HAP-1 (cell line): ENCODE measurements around the gene KDELR3.

Experiments
- DNase-seq, 2 experiments: peaks; one replicate each; pipeline ENCODE4 v3.0.0-alpha.2; 2016 to 2020; ENCODE audit warnings: low spot score in 2 of 2
- H3K27me3 ChIP-seq: fragments of 250-450 bp; sonication (Bioruptor Pico); 2 replicates; pipeline ENCODE4 v1.5.1; 2020; ENCODE audit warnings: low read depth, mild to moderate bottlenecking, moderate library complexity
- H3K36me3 ChIP-seq: fragments of 250-450 bp; sonication (Bioruptor Pico); replicated peaks from 2 replicates; pipeline ENCODE4 v1.5.1; 2020; ENCODE audit warnings: mild to moderate bottlenecking
- H3K4me1 ChIP-seq: fragments of 250-450 bp; sonication (Bioruptor Pico); 2 replicates; pipeline ENCODE4 v1.5.1; 2020; ENCODE audit warnings: mild to moderate bottlenecking
- H3K4me3 ChIP-seq: fragments of 250-450 bp; sonication (Bioruptor Pico); 2 replicates; pipeline ENCODE4 v1.5.1; 2020; ENCODE audit warnings: mild to moderate bottlenecking, moderate library complexity
- H3K9me3 ChIP-seq: fragments of 250-450 bp; sonication (Bioruptor Pico); 2 replicates; pipeline ENCODE4 v1.5.1; 2020; ENCODE audit warnings: mild to moderate bottlenecking, moderate library complexity
- in situ Hi-C: fragments of 300-500 bp; cut with MboI; formaldehyde crosslinking; loops from 3 replicates; pipeline ENCODE4 v1.14.3; 2020; ENCODE audit warnings: low sequenced_read_pairs, inconsistent platforms, mixed read lengths

Gene KDELR3

GRCh38 chr22:38456272-38456835 lies 11.5 kb upstream of the KDELR3 start:
- DNase-seq: no peak
- Histone ChIP-seq H3K27me3 (no peaks in the 10 kb centered on the region), H3K4me3 (peak overlapping the region; percentile 39), H3K36me3 (no peaks in the 10 kb centered on the region), H3K4me1 (peaks cover 6% of the 10 kb centered on the region), H3K9me3 (no peaks in the 10 kb centered on the region)
- in situ Hi-C loops: no loop called here

DNA sequence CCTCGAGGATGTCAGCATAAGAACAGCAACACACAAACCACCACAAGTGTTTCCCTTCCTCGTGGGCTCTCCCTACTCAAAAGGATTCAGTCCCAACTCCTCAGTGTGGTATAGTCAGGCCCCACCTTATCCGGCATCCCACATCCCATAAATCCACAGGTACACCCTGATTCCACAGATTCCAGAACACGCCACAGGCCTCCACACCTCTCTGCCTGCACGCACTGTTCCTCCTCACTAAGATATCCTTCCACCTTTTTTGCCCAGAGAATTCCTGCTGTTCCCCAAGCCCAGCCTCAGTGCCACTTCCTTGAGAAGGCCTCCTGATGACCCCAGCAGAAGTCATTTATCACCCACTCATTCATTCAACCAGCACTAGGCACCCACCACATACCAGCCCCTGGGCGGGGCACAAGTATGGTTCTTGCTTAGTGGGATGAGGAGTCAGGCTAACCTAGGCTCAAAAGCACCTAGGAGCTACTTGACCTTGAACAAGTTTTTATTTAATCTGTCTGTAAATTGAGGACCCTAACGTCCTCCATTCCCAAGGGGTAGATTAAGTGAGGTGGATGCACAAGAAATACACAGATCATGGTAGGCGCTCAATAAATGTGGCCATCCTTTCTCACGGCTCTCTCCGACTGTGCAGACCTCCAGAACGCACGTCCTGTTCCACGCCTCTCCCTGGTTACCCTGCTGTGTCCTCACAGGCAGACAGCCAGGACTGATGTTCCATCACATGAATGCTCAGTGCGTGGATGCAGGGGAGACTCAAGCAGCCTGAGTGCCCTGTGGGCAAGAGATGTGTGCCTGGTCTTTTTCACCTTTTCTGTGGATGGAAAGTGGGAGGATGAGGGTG lies 10.8 kb upstream of the KDELR3 start:
- no peaks in the 10 kb centered on the region for H3K27me3 ChIP-seq
- H3K36me3 ChIP-seq: no peaks in the 10 kb centered on the region
- no peak overlapping the region for H3K4me3 ChIP-seq
- H3K4me1 ChIP-seq: peaks cover 10% of the 10 kb centered on the region
- in situ Hi-C loops: no loop called here
- no peaks in the 10 kb centered on the region for H3K9me3 ChIP-seq
- DNase-seq: no peak

GRCh38 chr22:38460426-38460840 lies 7.5 kb upstream of the KDELR3 start:
- Histone ChIP-seq H3K4me1 (peaks cover 12% of the 10 kb centered on the region), H3K27me3 (no peaks in the 10 kb centered on the region), H3K4me3 (no peak overlapping the region), H3K9me3 (no peaks in the 10 kb centered on the region), H3K36me3 (no peaks in the 10 kb centered on the region)
- no peak for DNase-seq
- in situ Hi-C loops: loop anchor here (10.0 kb wide), 1 partner anchor 56 kb away; no protein-coding TSS in a partner anchor

DNA sequence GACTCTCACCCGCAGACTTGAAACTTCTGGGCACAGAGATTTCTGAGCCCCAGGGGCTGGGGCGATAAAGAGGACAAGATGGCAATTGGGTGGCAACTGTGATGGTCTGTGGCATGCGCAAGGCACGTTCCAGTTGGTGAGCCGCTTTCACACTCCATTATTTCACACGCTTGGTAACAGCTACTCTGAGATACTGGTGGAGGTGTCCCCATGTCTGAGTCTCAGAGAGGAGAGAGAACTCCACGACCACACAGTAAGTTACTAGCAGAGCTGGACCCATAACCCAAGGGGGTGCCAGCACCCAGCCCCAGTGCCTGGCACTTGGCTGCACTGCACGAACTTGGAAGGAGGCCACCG lies 6.9 kb upstream of the KDELR3 start:
- no peaks in the 10 kb centered on the region for H3K27me3 ChIP-seq
- peak overlapping the region; percentile 11 for H3K4me3 ChIP-seq
- no peak for DNase-seq
- H3K4me1 ChIP-seq: peaks cover 12% of the 10 kb centered on the region
- H3K9me3 ChIP-seq: no peaks in the 10 kb centered on the region
- no peaks in the 10 kb centered on the region for H3K36me3 ChIP-seq
- in situ Hi-C loops: loop anchor here (10.0 kb wide), 1 partner anchor 56 kb away; no protein-coding TSS in a partner anchor

GRCh38 chr22:38461414-38462081 lies 6.3 kb upstream of the KDELR3 start:
- in situ Hi-C loops: loop anchor here (10.0 kb wide), 1 partner anchor 57 kb away; no protein-coding TSS in a partner anchor
- H3K27me3 ChIP-seq: no peaks in the 10 kb centered on the region
- no peaks in the 10 kb centered on the region for H3K9me3 ChIP-seq
- peak overlapping the region; percentile 11 for H3K4me3 ChIP-seq
- peaks cover 12% of the 10 kb centered on the region for H3K4me1 ChIP-seq
- peak; percentile 81 to 96 for DNase-seq
- no peaks in the 10 kb centered on the region for H3K36me3 ChIP-seq

DNA sequence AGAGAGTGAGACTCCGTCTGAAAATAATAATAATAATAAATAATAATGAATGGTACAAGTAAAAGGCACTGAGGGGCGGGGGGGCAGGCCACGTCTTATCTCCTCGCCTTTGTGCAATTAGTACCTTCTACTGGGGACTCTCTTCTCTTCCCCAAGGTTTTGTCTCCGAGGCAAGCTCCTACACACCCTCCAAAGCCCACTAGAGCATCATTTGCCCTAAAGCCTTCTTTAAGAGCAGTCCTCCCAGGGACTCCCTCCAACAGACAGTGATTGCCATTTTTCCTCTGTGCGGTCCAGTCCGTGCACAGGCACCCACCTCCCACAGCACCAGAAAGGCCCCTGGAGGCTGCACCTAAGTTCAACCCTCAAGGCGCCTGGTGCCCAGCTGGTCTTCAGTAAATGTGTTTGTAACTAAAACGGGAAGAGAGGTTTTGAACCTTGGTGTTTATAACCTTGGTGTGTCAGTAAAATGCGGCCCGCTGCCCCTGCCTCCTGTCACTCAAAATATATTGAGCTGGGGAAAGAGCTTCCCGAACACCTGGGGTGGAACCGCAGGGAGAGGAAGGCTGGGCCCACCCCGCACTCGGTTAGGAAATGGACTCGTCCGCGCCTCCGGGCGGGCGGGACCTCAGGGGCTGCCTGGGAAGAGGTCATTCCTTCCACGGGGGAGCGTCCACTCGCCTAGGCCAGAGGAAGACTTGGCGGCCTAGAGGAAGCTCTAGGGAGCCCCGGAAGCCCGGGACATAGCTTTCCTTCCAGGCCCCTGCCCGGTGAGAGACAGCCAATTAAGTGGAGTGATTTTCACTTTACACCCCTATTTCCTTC lies 4.7 kb upstream of the KDELR3 start:
- H3K27me3 ChIP-seq: no peaks in the 10 kb centered on the region
- H3K36me3 ChIP-seq: no peaks in the 10 kb centered on the region
- no peaks in the 10 kb centered on the region for H3K9me3 ChIP-seq
- in situ Hi-C loops: loop anchor here (10.0 kb wide), 1 partner anchor 58 kb away; no protein-coding TSS in a partner anchor
- H3K4me3 ChIP-seq: no peak overlapping the region
- H3K4me1 ChIP-seq: peaks cover 19% of the 10 kb centered on the region
- DNase-seq: peak in 1 of 2 experiments; percentile 70

DNA sequence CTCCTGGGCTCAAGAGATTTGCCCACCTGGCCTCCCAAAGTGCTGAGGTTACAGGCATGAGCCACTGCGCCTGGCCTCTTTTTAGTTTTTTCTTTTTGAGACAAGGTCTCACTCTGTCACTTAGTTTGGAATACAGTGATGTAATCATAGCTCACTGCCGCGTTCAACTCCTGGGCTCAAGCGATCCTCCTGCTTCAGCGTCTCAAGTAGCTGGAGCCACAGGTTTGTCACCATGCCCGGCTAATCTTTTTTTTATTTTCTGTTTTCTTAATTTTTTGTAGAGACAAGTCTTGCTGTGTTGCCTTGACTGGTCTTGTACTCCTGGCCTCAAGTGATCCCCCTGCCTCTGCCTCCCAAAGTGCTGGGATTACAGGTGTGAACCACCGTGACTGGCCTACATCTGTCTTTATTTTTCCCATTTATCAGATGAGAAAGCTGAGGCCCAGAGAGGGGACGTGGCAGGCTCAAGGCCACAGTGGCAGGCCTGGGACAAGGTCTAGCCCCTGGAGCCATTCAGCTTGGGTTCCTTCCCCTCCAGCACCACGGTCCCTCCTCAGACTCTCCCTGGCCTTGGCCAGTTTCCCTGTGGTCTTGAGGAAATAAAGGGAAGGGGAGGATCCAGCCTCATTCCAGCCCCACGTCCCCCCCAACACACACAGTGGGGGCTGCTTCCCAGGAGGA lies 2.8 kb upstream of the KDELR3 start:
- H3K4me1 ChIP-seq: peaks cover 22% of the 10 kb centered on the region
- no peaks in the 10 kb centered on the region for H3K27me3 ChIP-seq

DNA sequence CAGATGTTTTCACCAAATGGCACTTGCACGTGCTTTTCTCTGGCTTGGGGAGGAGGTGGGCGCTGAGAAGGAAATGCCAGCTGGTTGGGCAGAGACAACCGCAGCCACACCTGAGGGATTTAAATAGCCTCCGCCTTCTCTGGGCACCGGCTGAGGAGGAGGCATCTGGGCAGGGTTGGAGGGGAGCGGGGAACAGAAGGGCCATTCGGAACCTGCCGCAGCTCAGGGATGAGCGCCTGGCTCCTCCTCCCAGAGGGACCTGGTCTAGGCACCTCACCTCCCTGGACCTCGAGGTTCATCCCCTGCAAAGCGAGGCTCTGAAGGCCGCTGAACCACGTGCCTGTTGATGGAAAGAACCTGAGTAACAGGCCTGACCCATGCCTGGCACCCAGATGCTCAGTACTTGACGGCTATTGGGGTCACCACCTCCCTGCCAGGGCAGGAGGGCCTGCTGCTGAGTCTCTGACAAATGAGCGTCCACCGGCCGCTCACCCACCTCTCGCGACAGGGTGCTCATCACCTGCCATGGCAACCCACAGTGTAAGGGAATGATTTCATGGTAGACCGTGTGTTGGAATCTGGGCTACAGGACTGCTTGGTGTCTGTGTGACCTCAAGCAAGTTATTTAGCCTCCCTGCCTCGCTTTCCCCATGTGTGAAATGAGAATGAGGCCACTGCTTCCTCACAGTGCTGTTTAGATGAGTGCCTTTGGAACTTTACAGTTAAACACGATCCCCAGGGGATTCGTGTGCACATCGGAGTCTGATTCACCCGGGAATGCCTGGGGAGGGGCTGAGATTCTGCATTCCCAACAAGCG lies 2.0 kb upstream of the KDELR3 start:
- no peak for DNase-seq

More for the DNA sequence above, 2.8 kb upstream of the KDELR3 start:
- DNase-seq: no peak
- H3K36me3 ChIP-seq: no peaks in the 10 kb centered on the region
- H3K9me3 ChIP-seq: no peaks in the 10 kb centered on the region
- no peak overlapping the region for H3K4me3 ChIP-seq
- in situ Hi-C loops: loop anchor here (10.0 kb wide), 1 partner anchor 60 kb away; no protein-coding TSS in a partner anchor

DNA sequence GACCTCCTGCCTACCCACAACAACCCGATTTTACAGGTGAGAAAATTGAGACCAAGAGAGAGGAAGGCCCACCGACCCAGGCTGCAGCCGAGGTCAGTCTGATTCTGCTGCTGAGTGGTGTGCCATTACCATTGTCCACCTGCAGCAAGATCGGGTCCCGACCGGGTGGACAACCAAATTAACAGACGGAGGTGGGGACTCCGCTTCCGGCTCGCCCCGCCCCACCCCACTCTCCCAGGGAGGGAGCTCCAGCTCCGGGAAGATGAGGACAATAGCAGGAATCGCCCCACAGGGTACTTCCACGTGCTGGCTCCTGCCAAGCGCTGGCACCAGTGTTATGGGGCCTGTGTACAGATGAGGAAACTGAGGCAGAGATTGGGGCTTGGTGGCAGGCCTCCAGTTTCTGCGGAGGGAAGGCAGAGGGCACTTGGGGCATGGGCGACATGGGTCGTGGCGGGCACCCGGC lies 425 bp upstream of the KDELR3 start:
- Histone ChIP-seq H3K27me3 (no peaks in the 10 kb centered on the region), H3K9me3 (no peaks in the 10 kb centered on the region), H3K36me3 (no peaks in the 10 kb centered on the region), H3K4me3 (peak overlapping the region; percentile 39), H3K4me1 (peaks cover 12% of the 10 kb centered on the region)
- peak in 1 of 2 experiments; percentile 42 for DNase-seq
- in situ Hi-C loops: loop anchor here (10.0 kb wide), 1 partner anchor 63 kb away; no protein-coding TSS in a partner anchor

More for the DNA sequence above, 2.0 kb upstream of the KDELR3 start:
- Histone ChIP-seq H3K36me3 (no peaks in the 10 kb centered on the region), H3K9me3 (no peaks in the 10 kb centered on the region), H3K27me3 (no peaks in the 10 kb centered on the region), H3K4me3 (no peak overlapping the region), H3K4me1 (peaks cover 22% of the 10 kb centered on the region)
- in situ Hi-C loops: loop anchor here (10.0 kb wide), 1 partner anchor 61 kb away; no protein-coding TSS in a partner anchor

GRCh38 chr22:38468443-38469305 lies 778 bp downstream of the KDELR3 start:
- in situ Hi-C loops: loop anchor here (10.0 kb wide), 1 partner anchor 64 kb away; no protein-coding TSS in a partner anchor

DNA sequence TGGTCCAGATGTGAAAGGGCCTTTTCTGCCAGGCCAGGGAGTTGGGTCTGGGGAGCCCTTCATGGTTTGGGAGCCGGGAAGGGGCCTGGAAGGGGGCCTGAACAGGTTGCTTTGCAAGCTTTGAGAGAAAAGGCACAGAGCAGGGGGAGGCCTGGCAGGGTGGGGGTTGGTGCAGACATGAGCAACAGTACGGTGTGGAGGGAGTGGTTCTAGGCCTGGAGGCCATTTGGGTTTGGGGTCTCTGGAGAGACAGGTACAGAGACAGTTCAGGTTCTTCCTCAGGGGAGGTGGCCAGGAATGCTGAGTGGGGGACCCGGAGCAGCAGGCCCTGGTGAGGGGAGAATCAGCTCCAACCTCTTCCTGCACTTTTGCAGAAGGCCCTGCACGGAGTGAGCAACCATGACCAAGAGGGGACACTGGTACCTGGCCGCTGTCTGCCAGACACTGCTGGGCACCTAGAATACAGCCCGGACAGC lies 1.4 kb downstream of the KDELR3 start:
- in situ Hi-C loops: loop anchor here (10.0 kb wide), 1 partner anchor 65 kb away; no protein-coding TSS in a partner anchor

More at GRCh38 chr22:38468443-38469305, 778 bp downstream of the KDELR3 start:
- Histone ChIP-seq H3K4me1 (peaks cover 10% of the 10 kb centered on the region), H3K9me3 (no peaks in the 10 kb centered on the region), H3K4me3 (peak overlapping the region; percentile 39), H3K27me3 (no peaks in the 10 kb centered on the region), H3K36me3 (no peaks in the 10 kb centered on the region)
- peak in 1 of 2 experiments; percentile 59 for DNase-seq

More for the DNA sequence above, 1.4 kb downstream of the KDELR3 start:
- Histone ChIP-seq H3K4me1 (peaks cover 10% of the 10 kb centered on the region), H3K36me3 (no peaks in the 10 kb centered on the region), H3K9me3 (no peaks in the 10 kb centered on the region), H3K4me3 (no peak overlapping the region), H3K27me3 (no peaks in the 10 kb centered on the region)
- no peak for DNase-seq
